ENCODE results near the gene ARPP21.

DNA sequence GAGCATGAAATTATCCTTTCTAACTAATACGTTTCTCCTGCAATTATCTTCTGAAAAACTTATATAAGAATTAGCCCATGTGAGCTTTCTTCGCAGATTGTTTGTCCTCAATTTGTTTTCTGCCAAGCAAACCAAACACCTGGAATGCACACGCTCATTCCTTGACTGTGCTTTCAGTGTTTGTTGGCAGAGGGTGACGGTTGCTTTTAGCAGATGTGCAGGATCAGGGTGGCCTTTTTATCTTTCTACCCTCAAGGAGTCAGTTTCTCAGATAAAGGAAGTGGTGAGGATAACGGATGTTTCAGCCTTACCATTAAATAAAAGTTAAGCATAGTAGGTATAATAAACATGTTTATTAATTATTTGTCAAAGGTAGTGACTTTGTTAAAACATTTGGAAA is 15.2 kb downstream of the ARPP21 start:
- TF ChIP-seq, protein P1, sequence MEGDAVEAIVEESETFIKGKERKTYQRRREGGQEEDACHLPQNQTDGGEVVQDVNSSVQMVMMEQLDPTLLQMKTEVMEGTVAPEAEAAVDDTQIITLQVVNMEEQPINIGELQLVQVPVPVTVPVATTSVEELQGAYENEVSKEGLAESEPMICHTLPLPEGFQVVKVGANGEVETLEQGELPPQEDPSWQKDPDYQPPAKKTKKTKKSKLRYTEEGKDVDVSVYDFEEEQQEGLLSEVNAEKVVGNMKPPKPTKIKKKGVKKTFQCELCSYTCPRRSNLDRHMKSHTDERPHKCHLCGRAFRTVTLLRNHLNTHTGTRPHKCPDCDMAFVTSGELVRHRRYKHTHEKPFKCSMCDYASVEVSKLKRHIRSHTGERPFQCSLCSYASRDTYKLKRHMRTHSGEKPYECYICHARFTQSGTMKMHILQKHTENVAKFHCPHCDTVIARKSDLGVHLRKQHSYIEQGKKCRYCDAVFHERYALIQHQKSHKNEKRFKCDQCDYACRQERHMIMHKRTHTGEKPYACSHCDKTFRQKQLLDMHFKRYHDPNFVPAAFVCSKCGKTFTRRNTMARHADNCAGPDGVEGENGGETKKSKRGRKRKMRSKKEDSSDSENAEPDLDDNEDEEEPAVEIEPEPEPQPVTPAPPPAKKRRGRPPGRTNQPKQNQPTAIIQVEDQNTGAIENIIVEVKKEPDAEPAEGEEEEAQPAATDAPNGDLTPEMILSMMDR (IDR thresholded peaks at IDR 0.05) = no peak
- no peak for TF ChIP-seq POLR2A (IDR thresholded peaks at IDR 0.05)

All from esophagus squamous epithelium (tissue), 4 donors.